ENCODE measurements around the gene TNNI3. TPM values are rescaled to one million over a fixed set of nuclear protein-coding genes. Genes with fewer than 3 reads are reported as not detected.
"Not testable (repeated sequence)": the region's sequence is repeated elsewhere in the genome, so short reads cannot be mapped to it uniquely, and the experiment has no call there.

Gene TNNI3
- total and polyA plus RNA-seq, 2 donors (not counting 3 experiments of a cell fraction or from before 2014, with no cell fraction given): not detected

GRCh38 chr19:55206664-55207500, 49.4 kb upstream of the TNNI3 start:
- no peaks in the 10 kb centered on the region for H3K9me1 ChIP-seq (replicated peaks; ENCODE audit: control insufficient read depth, extremely low read depth, insufficient read depth, low read length)
- DNase-seq (ENCODE audit: low read depth, low spot score) (peak; percentile 76), FAIRE-seq (peak; percentile 77)
- H3K79me2 ChIP-seq (ENCODE audit: control insufficient read depth, insufficient read depth, low read length): no peaks in the 10 kb centered on the region
- no TSS peak for BruUV-seq (replicated peaks)
- intact Hi-C loops (cut with micrococcal nuclease) (loop anchor here (2.0 kb wide), 1 partner anchor 52 kb away; the partner anchor contains the start of gene PPP6R1), dilution Hi-C loops (cut with MboI; ENCODE audit: extremely low pct_ligation_motif_present, low sequenced_read_pairs) (no loop called here)
- no peaks in the 10 kb centered on the region for H3K9me3 ChIP-seq (replicated peaks; ENCODE audit: control insufficient read depth, insufficient read depth, low read length)
- TF ChIP-seq FOS (IDR thresholded peaks at IDR 0.05; ENCODE audit: borderline replicate concordance, insufficient read depth, low read length): peak; percentile 79
- TF ChIP-seq POLR2A (IDR thresholded peaks at IDR 0.05; ENCODE audit: low read depth, low read length): no peak
- TF ChIP-seq MYC (IDR thresholded peaks at IDR 0.05; ENCODE audit: low read depth, low read length): no peak
- peak; percentile 27 for TF ChIP-seq JUN (IDR thresholded peaks at IDR 0.05; ENCODE audit: borderline replicate concordance, insufficient read depth, insufficient read length, low read depth)
- TF ChIP-seq MAX (IDR thresholded peaks at IDR 0.05; ENCODE audit: insufficient read depth, insufficient read length): no peak
- peak; percentile 71 for TF ChIP-seq GATA2 (IDR thresholded peaks at IDR 0.05; ENCODE audit: insufficient read depth, insufficient read length, low read depth, low read length)
- TF ChIP-seq EZH2 (IDR thresholded peaks at IDR 0.05; ENCODE audit: borderline replicate concordance, low read depth, low read length, severe bottlenecking): no peak
- CTCF ChIA-PET: interaction anchor here (0.9 to 1.0 kb wide), 2 partner anchors 10 to 41 kb away, joined by 4 read pairs; partner anchors contain the start of gene DNAAF3
- H2AFZ ChIP-seq (ENCODE audit: low read depth, low read length): peak overlapping the region; percentile 8
- POLR2A ChIA-PET: interaction anchor here (0.8 kb wide), 1 partner anchor 8 kb away, joined by 3 read pairs; no protein-coding TSS in a partner anchor
- H3K4me3 ChIP-seq (replicated peaks in 1 of 3; ENCODE audit: insufficient read depth in 1 of 3, low read depth in 1 of 3, low read length in 3 of 3): no peak overlapping the region
- H3K9ac ChIP-seq (replicated peaks; ENCODE audit: extremely low read depth, insufficient read depth, low read length): no peak overlapping the region
- H3K36me3 ChIP-seq (ENCODE audit: control insufficient read depth in 2 of 2, extremely low read depth in 1 of 2, insufficient read depth in 2 of 2, low read length in 2 of 2): no peaks in the 10 kb centered on the region
- no peaks in the 10 kb centered on the region for H4K20me1 ChIP-seq (replicated peaks; ENCODE audit: control insufficient read depth, extremely low read depth, insufficient read depth, low read length)
- no peaks in the 10 kb centered on the region for H3K27me3 ChIP-seq (ENCODE audit: control insufficient read depth in 2 of 2, insufficient read depth in 2 of 2, low read length in 2 of 2)
- H3K27ac ChIP-seq (ENCODE audit: insufficient read depth, low read depth, low read length): no peak overlapping the region
- H3K4me1 ChIP-seq (ENCODE audit: control insufficient read depth, extremely low read depth, insufficient read depth, low read length): peaks cover 24% of the 10 kb centered on the region
- H3K4me2 ChIP-seq (ENCODE audit: insufficient read depth, low read length): peak overlapping the region; percentile 20

GRCh38 chr19:55202199-55202598, 44.7 kb upstream of the TNNI3 start:
- H4K20me1 ChIP-seq (replicated peaks; ENCODE audit: control insufficient read depth, extremely low read depth, insufficient read depth, low read length); FAIRE-seq; H3K4me3 ChIP-seq (replicated peaks in 1 of 3; ENCODE audit: insufficient read depth in 1 of 3, low read depth in 1 of 3, low read length in 3 of 3); H3K4me1 ChIP-seq (ENCODE audit: control insufficient read depth, extremely low read depth, insufficient read depth, low read length); H3K27ac ChIP-seq (ENCODE audit: insufficient read depth, low read depth, low read length); H3K9ac ChIP-seq (replicated peaks; ENCODE audit: extremely low read depth, insufficient read depth, low read length); dilution Hi-C loops (cut with MboI; ENCODE audit: extremely low pct_ligation_motif_present, low sequenced_read_pairs); BruUV-seq (replicated peaks); H3K79me2 ChIP-seq (ENCODE audit: control insufficient read depth, insufficient read depth, low read length); H3K36me3 ChIP-seq (ENCODE audit: control insufficient read depth in 2 of 2, extremely low read depth in 1 of 2, insufficient read depth in 2 of 2, low read length in 2 of 2); DNase-seq (ENCODE audit: low read depth, low spot score); H2AFZ ChIP-seq (ENCODE audit: low read depth, low read length); intact Hi-C loops (cut with micrococcal nuclease); H3K9me1 ChIP-seq (replicated peaks; ENCODE audit: control insufficient read depth, extremely low read depth, insufficient read depth, low read length); H3K9me3 ChIP-seq (replicated peaks; ENCODE audit: control insufficient read depth, insufficient read depth, low read length); H3K4me2 ChIP-seq (ENCODE audit: insufficient read depth, low read length); H3K27me3 ChIP-seq (ENCODE audit: control insufficient read depth in 2 of 2, insufficient read depth in 2 of 2, low read length in 2 of 2); POLR2A ChIA-PET: not testable (repeated sequence)
- CTCF ChIA-PET: interaction anchor here (1.1 kb wide), 2 partner anchors 22 to 182 kb away, joined by 3 read pairs; partner anchors contain the start of genes SYT5 and TMEM238
